Colonic mucosa (tissue), 4 donors: ENCODE data around the gene NRN1L. TPM values are rescaled to one million over a fixed set of nuclear protein-coding genes. Genes with fewer than 3 reads are reported as not detected.

ENCODE experiments used
- DNase-seq: peaks from one replicate; pipeline ENCODE4 v3.0.0-alpha.2; 2020
- H3K27ac ChIP-seq: fragments of 200-600 bp; one replicate; pipeline ENCODE4 v1.8.0; 2021
- H3K27me3 ChIP-seq: fragments of 200-600 bp; one replicate; pipeline ENCODE4 v1.8.0; 2021
- H3K36me3 ChIP-seq: fragments of 200-600 bp; one replicate; pipeline ENCODE4 v1.8.0; 2021
- H3K4me1 ChIP-seq: fragments of 200-600 bp; one replicate; pipeline ENCODE4 v1.8.0; 2021; ENCODE audit warnings: mild to moderate bottlenecking
- H3K4me3 ChIP-seq: fragments of 200-600 bp; one replicate; pipeline ENCODE4 v1.8.0; 2021
- H3K9ac ChIP-seq, 2 donors: one replicate each; pipeline ENCODE4 v1.7.0; 2013; ENCODE audit warnings: control low read depth in 2 of 2, low read depth in 2 of 2, low read length in 2 of 2
- H3K9me3 ChIP-seq: fragments of 200-600 bp; one replicate; pipeline ENCODE4 v1.8.0; 2021
- CTCF ChIP-seq: fragments of 200-600 bp; IDR thresholded peaks from one replicate; pipeline ENCODE4 v1.8.0; 2022; ENCODE audit warnings: antibody characterized with exemption, mild to moderate bottlenecking
- intact Hi-C: fragments of 100-400 bp; cut with DNase I; formaldehyde crosslinking; loops from one replicate; pipeline ENCODE4 v1.14.1; 2022
- total RNA-seq, 2 donors: library from RNA; stranded (reverse); fragmentation: NEBNext Ultra II Directional in 1 of 2; extraction: Animal tissue kit (Norgen Biotek cat#: 25700) in 1 of 2; gene quantifications; one replicate each; pipeline ENCODE4 v1.2.1, GENCODE V29; 2021
- donor health status: healthy.
- donor health status: DM: no; HTN: no; CAD: no.
- donor health status: DM: no; HTN: no; CAD: no.

Gene NRN1L
- total RNA-seq, 2 donors from 2014 or later, result 0.93 to 0.96 TPM

GRCh38 chr16:67871256-67871655 is 13.4 kb upstream of the NRN1L start:
- Histone ChIP-seq H3K36me3 (no peaks in the 10 kb centered on the region), H3K9ac (no peak overlapping the region), H3K9me3 (no peaks in the 10 kb centered on the region), H3K27me3 (no peaks in the 10 kb centered on the region), H3K4me1 (peaks cover 14% of the 10 kb centered on the region), H3K4me3 (no peak overlapping the region), H3K27ac (no peak overlapping the region)
- intact Hi-C loops, result no loop called here
- no peak for DNase-seq
- TF ChIP-seq CTCF, result no peak

- Histone ChIP-seq H3K9me3 (no peaks in the 10 kb centered on the region), H3K4me1 (peaks cover 14% of the 10 kb centered on the region), H3K27me3 (no peaks in the 10 kb centered on the region), H3K36me3 (peaks cover 9% of the 10 kb centered on the region), H3K4me3 (peak overlapping the region; percentile 100), H3K9ac (peak overlapping the region; percentile 93 to 97), H3K27ac (peak overlapping the region; percentile 71)
- intact Hi-C loops, result no loop called here
- TF ChIP-seq CTCF, result no peak
- DNase-seq, result no peak
These were observed 12.5 kb upstream of the NRN1L start for GRCh38 chr16:67872131-67872630.

GRCh38 chr16:67872631-67873434 is 11.9 kb upstream of the NRN1L start, which contains the start of gene EDC4:
Gene EDC4 (plus strand): TSS chr16:67873052. CDS start chr16:67873262, 210 bp downstream.
- peaks cover 12% of the 10 kb centered on the region for H3K36me3 ChIP-seq
- no peak for TF ChIP-seq CTCF
- peak within 1 kb of the TSS; percentile 100 for H3K4me3 ChIP-seq
- H3K27ac ChIP-seq, result peak within 1 kb of the TSS; percentile 71
- peak within 1 kb of the TSS; percentile 93 to 97 for H3K9ac ChIP-seq
- DNase-seq, result peak; percentile 84
- no peaks in the 10 kb centered on the region for H3K27me3 ChIP-seq
- no peaks in the 10 kb centered on the region for H3K9me3 ChIP-seq
- intact Hi-C loops, result no loop called here
- peaks cover 14% of the 10 kb centered on the region for H3K4me1 ChIP-seq

GRCh38 chr16:67873435-67874370 is 11.0 kb upstream of the NRN1L start:
- no peak for TF ChIP-seq CTCF
- Histone ChIP-seq H3K9ac (peak overlapping the region; percentile 93 to 97), H3K36me3 (peaks cover 20% of the 10 kb centered on the region), H3K27me3 (no peaks in the 10 kb centered on the region), H3K27ac (peak overlapping the region; percentile 71), H3K9me3 (no peaks in the 10 kb centered on the region), H3K4me3 (peak overlapping the region; percentile 100), H3K4me1 (peaks cover 14% of the 10 kb centered on the region)
- intact Hi-C loops, result no loop called here
- peak; percentile 36 for DNase-seq

GRCh38 chr16:67874372-67874771 is 10.3 kb upstream of the NRN1L start:
- Histone ChIP-seq H3K4me1 (peaks cover 14% of the 10 kb centered on the region), H3K27ac (no peak overlapping the region), H3K9me3 (no peaks in the 10 kb centered on the region), H3K4me3 (peak overlapping the region; percentile 100), H3K36me3 (peaks cover 22% of the 10 kb centered on the region), H3K9ac (peak overlapping the region in 1 of 2 donors; percentile 97), H3K27me3 (no peaks in the 10 kb centered on the region)
- no peak for TF ChIP-seq CTCF
- DNase-seq, result no peak
- intact Hi-C loops, result no loop called here
